Body of pancreas (tissue), 4 donors: ENCODE data around the gene FER. TPM values are rescaled to one million over a fixed set of nuclear protein-coding genes. Genes with fewer than 3 reads are reported as not detected.
"Not testable (repeated sequence)": the region's sequence is repeated elsewhere in the genome, so short reads cannot be mapped to it uniquely, and the experiment has no call there.

ENCODE experiments used
- ATAC-seq: fragments of 150-250 bp; one replicate; pipeline ENCODE4 v1.9.1; 2016
- DNase-seq, 4 donors: peaks; one replicate each; pipeline ENCODE4 v3.0.0-alpha.2; 2019
- H3K27ac ChIP-seq, 4 donors: fragments of 200-600 bp; sonication (generic); 1 replicate in 3 of 4; 2 replicates in 1 of 4; pipeline versions ENCODE4 v1.5.1 to v1.6.1; 2016 to 2019; ENCODE audit warnings: mild to moderate bottlenecking in 1 of 4, mixed read lengths in 1 of 4, moderate library complexity in 1 of 4
- H3K27me3 ChIP-seq, 2 donors: fragments of 200-600 bp; sonication (generic); one replicate each; pipeline ENCODE4 v1.6.0; 2016; ENCODE audit warnings: mild to moderate bottlenecking in 1 of 2
- H3K36me3 ChIP-seq, 2 donors: fragments of 200-600 bp; sonication (generic); replicated peaks in 1 of 2; 2 replicates each; pipeline ENCODE4 v1.5.1; 2016; ENCODE audit warnings: low read depth in 2 of 2; ENCODE audit not compliant: insufficient read depth in 1 of 2
- H3K4me1 ChIP-seq: fragments of 200-600 bp; sonication (generic); one replicate; pipeline ENCODE4 v1.6.0; 2016
- H3K4me3 ChIP-seq, 2 donors: fragments of 200-600 bp; sonication (generic); 1 replicate in 1 of 2; 2 replicates in 1 of 2; pipeline ENCODE4 v1.5.1; 2016 to 2019
- H3K9me3 ChIP-seq, 3 donors: fragments of 200-600 bp; sonication (generic); 1 replicate in 2 of 3; 2 replicates in 1 of 3; pipeline ENCODE4 v1.5.1; 2016
- CTCF ChIP-seq, 7 experiments: fragments of 450-650 bp in 4 of 7; fragments of 200-600 bp in 3 of 7; sonication (generic) in 3 of 7; IDR thresholded peaks; one replicate each; pipeline ENCODE4 v1.5.1; 2016 to 2019; ENCODE audit warnings: antibody characterized with exemption in 7 of 7
- POLR2A ChIP-seq, 3 donors: fragments of 450-650 bp; IDR thresholded peaks; one replicate each; pipeline ENCODE4 v1.6.1; 2016; ENCODE audit warnings: antibody characterized with exemption in 3 of 3, mild to moderate bottlenecking in 2 of 3
- WGBS, 2 donors: methylation state at CpG; one replicate each; pipeline ENCODE4 v1.1.5; 2017; 5-methylcytosine and 5-hydroxymethylcytosine counted together
- intact Hi-C: fragments of 100-400 bp; cut with DNase I; formaldehyde crosslinking; loops from one replicate; pipeline ENCODE4 v1.15.1; 2023
- total RNA-seq, 2 donors: library from RNA; depleted of rRNA; stranded (reverse); fragments of >200 nt; gene quantifications; one replicate each; pipeline ENCODE4 v1.1.0, GENCODE V29; 2016

FER gene
- 10 to 100 TPM in 1 of 2 donors, 1 to 10 TPM in 1; 7.9 to 13.2 TPM for total RNA-seq

GRCh38 chr5:108747774-108748400 lies at the start of gene FER:
Gene FER, plus strand, starts transcription at chr5:108747897. Its CDS starts 50,286 bp downstream, at chr5:108798183.
- intact Hi-C loops = no loop called here
- 0 to 1% methylated on average over 21 of the region's 21 CpGs for WGBS, 2 donors
- TF ChIP-seq CTCF (IDR thresholded peaks at IDR 0.05) = no peak
- no peak for TF ChIP-seq POLR2A (IDR thresholded peaks at IDR 0.05)
- Histone ChIP-seq H3K36me3 (no peaks in the 10 kb centered on the region), H3K27ac (peak within 1 kb of the TSS; percentile 87 to 100 (median 95)), H3K4me3 (peak within 1 kb of the TSS; percentile 43 to 91), H3K9me3 (no peaks in the 10 kb centered on the region), H3K4me1 (peaks cover 31% of the 10 kb centered on the region), H3K27me3 (no peaks in the 10 kb centered on the region)
- ATAC-seq (peak; percentile 45), DNase-seq (peak; percentile 30 to 68 (median 39))

GRCh38 chr5:108700388-108700787 lies 47.3 kb upstream of the FER start:
- H3K9me3 ChIP-seq, DNase-seq, intact Hi-C loops, H3K4me1 ChIP-seq, ATAC-seq, H3K4me3 ChIP-seq, H3K36me3 ChIP-seq, H3K27me3 ChIP-seq, H3K27ac ChIP-seq: not testable (repeated sequence)
- 96 to 100% methylated on average over 5 of the region's 5 CpGs for WGBS, 2 donors

- WGBS, 2 donors = 33 to 46% methylated on average over 3 of the region's 3 CpGs
- H3K27ac ChIP-seq = no peak overlapping the region
- ATAC-seq (no peak), DNase-seq (no peak)
- no peaks in the 10 kb centered on the region for H3K36me3 ChIP-seq
- TF ChIP-seq CTCF (IDR thresholded peaks at IDR 0.05) (no peak), POLR2A (IDR thresholded peaks at IDR 0.05) (no peak)
- no peaks in the 10 kb centered on the region for H3K27me3 ChIP-seq
- no peaks in the 10 kb centered on the region for H3K9me3 ChIP-seq
- no peak overlapping the region for H3K4me3 ChIP-seq
- H3K4me1 ChIP-seq = no peaks in the 10 kb centered on the region
- intact Hi-C loops = no loop called here
These were observed 46.8 kb upstream of the FER start for GRCh38 chr5:108700930-108701329.

GRCh38 chr5:108702546-108702945 lies 45.2 kb upstream of the FER start:
- Histone ChIP-seq H3K27me3 (no peaks in the 10 kb centered on the region), H3K4me1 (no peaks in the 10 kb centered on the region), H3K36me3 (no peaks in the 10 kb centered on the region), H3K9me3 (no peaks in the 10 kb centered on the region), H3K4me3 (no peak overlapping the region), H3K27ac (no peak overlapping the region)
- ATAC-seq (no peak), DNase-seq (no peak)
- intact Hi-C loops = no loop called here
- 43 to 72% methylated on average over 5 of the region's 5 CpGs for WGBS, 2 donors
- TF ChIP-seq POLR2A (IDR thresholded peaks at IDR 0.05) (no peak), CTCF (IDR thresholded peaks at IDR 0.05) (no peak)

GRCh38 chr5:108703313-108703712 lies 44.4 kb upstream of the FER start:
- H3K4me1 ChIP-seq = no peaks in the 10 kb centered on the region
- no peaks in the 10 kb centered on the region for H3K27me3 ChIP-seq
- intact Hi-C loops = no loop called here
- no peak overlapping the region for H3K27ac ChIP-seq
- H3K4me3 ChIP-seq = no peak overlapping the region
- H3K36me3 ChIP-seq = no peaks in the 10 kb centered on the region
- no peak for DNase-seq
- TF ChIP-seq POLR2A (IDR thresholded peaks at IDR 0.05) (no peak), CTCF (IDR thresholded peaks at IDR 0.05) (no peak)
- no peak for ATAC-seq
- H3K9me3 ChIP-seq = no peaks in the 10 kb centered on the region
- 52 to 65% methylated on average over 5 of the region's 5 CpGs for WGBS, 2 donors
